Endothelial cell of umbilical vein (primary cell): ENCODE data around the gene CALY. TPM values are rescaled to one million over a fixed set of nuclear protein-coding genes. Genes with fewer than 3 reads are reported as not detected.

Experiments
- BruUV-seq: library from RNA; stranded (reverse); fragments of 400-500 nt; replicated peaks from 2 replicates; lab custom pipeline; 2021; lab: Mats Ljungman, UMichigan
- CTCF ChIA-PET: fragments of 300-600, 350-600 bp; sonication (Branson Sonifier 250); formaldehyde crosslinking; loops from one replicate; lab custom pipeline; 2021; ENCODE audit warnings: antibody characterized with exemption, inconsistent platforms; lab: Charles Lee
- POLR2A ChIA-PET: fragments of 300-600, 350-600 bp; sonication (Branson Sonifier 250); formaldehyde crosslinking; loops from one replicate; lab custom pipeline; 2021; ENCODE audit warnings: antibody characterized with exemption, inconsistent platforms; lab: Charles Lee
- DNase-seq: peaks from one replicate; pipeline ENCODE4 v3.0.0-alpha.2; 2011; ENCODE audit warnings: low read depth, low spot score
- FAIRE-seq: peaks from 2 replicates; lab custom pipeline; 2011; peaks lifted over from hg19 to GRCh38; lab: Jason Lieb, UNC
- H2AFZ ChIP-seq: 2 replicates; pipeline ENCODE4 v1.6.0; 2012; ENCODE audit warnings: low read depth, low read length, control low read depth, inconsistent platforms
- H3K27ac ChIP-seq: 2 replicates; pipeline ENCODE4 v1.5.1; 2011; ENCODE audit warnings: low read depth, mild to moderate bottlenecking, control low read depth, low read length, moderate library complexity; ENCODE audit not compliant: insufficient read depth
- H3K27me3 ChIP-seq, 2 experiments: 2 replicates each; pipeline versions ENCODE4 v1.6.0 to v1.6.1; 2011; ENCODE audit warnings: low read length in 2 of 2, mixed read lengths in 1 of 2; ENCODE audit not compliant: control insufficient read depth in 2 of 2, insufficient read depth in 2 of 2
- H3K36me3 ChIP-seq, 2 experiments: 2 replicates in 1 of 2; 3 replicates in 1 of 2; pipeline ENCODE4 v1.5.1; 2011; ENCODE audit warnings: low read length in 2 of 2, mild to moderate bottlenecking in 1 of 2, moderate library complexity in 1 of 2; ENCODE audit not compliant: control insufficient read depth in 2 of 2, insufficient read depth in 2 of 2; ENCODE audit errors: extremely low read depth in 1 of 2
- H3K4me1 ChIP-seq: 3 replicates; pipeline ENCODE4 v1.5.1; 2011; ENCODE audit warnings: mild to moderate bottlenecking, low read length; ENCODE audit not compliant: control insufficient read depth, insufficient read depth; ENCODE audit errors: extremely low read depth
- H3K4me2 ChIP-seq: 2 replicates; pipeline ENCODE4 v1.6.1; 2011; ENCODE audit warnings: low read length, control low read depth, mixed read lengths; ENCODE audit not compliant: insufficient read depth
- H3K4me3 ChIP-seq, 3 experiments: fragments of 200-600 bp in 1 of 3; sonication (generic), shearing (Covaris generic) in 1 of 3; replicated peaks in 1 of 3; 2 replicates each; pipeline ENCODE4 v1.5.1; 2011 to 2016; ENCODE audit warnings: control low read depth in 3 of 3, low read length in 3 of 3, mild to moderate bottlenecking in 2 of 3, inconsistent platforms in 1 of 3, low read depth in 1 of 3, moderate library complexity in 1 of 3; ENCODE audit not compliant: insufficient read depth in 1 of 3
- H3K79me2 ChIP-seq: 2 replicates; pipeline ENCODE4 v1.6.0; 2012; ENCODE audit warnings: low read length, inconsistent platforms; ENCODE audit not compliant: control insufficient read depth, insufficient read depth
- H3K9ac ChIP-seq: replicated peaks from 2 replicates; pipeline ENCODE3; 2011; ENCODE audit warnings: low read length, control low read depth; ENCODE audit not compliant: insufficient read depth; ENCODE audit errors: extremely low read depth
- H3K9me1 ChIP-seq: replicated peaks from 3 replicates; pipeline ENCODE4 v1.6.0; 2011; ENCODE audit warnings: mild to moderate bottlenecking, low read length; ENCODE audit not compliant: control insufficient read depth, insufficient read depth; ENCODE audit errors: extremely low read depth
- H3K9me3 ChIP-seq: replicated peaks from 2 replicates; pipeline ENCODE4 v1.5.1; 2012; ENCODE audit warnings: low read length, inconsistent platforms; ENCODE audit not compliant: control insufficient read depth, insufficient read depth
- H4K20me1 ChIP-seq: replicated peaks from 2 replicates; pipeline ENCODE3; 2011; ENCODE audit warnings: mild to moderate bottlenecking, low read length; ENCODE audit not compliant: control insufficient read depth, insufficient read depth; ENCODE audit errors: extremely low read depth
- CTCF ChIP-seq, 2 donors: IDR thresholded peaks; 1 replicate in 1 of 2; 2 replicates in 1 of 2; pipeline ENCODE4 v1.5.1; 2011; ENCODE audit warnings: low read length in 2 of 2, mild to moderate bottlenecking in 2 of 2, moderate library complexity in 2 of 2, control low read depth in 1 of 2, inconsistent platforms in 1 of 2, low read depth in 1 of 2; ENCODE audit not compliant: insufficient read depth in 1 of 2; ENCODE audit errors: extremely low read depth in 1 of 2
- EZH2 ChIP-seq: IDR thresholded peaks from 2 replicates; pipeline ENCODE4 v1.6.1; 2012; ENCODE audit warnings: borderline replicate concordance, low read depth, mild to moderate bottlenecking, moderate library complexity, low read length, inconsistent platforms; ENCODE audit not compliant: severe bottlenecking
- MYC ChIP-seq: IDR thresholded peaks from one replicate; pipeline ENCODE4 v1.6.1; 2011; ENCODE audit warnings: mild to moderate bottlenecking, low read depth, low read length
- POLR2A ChIP-seq: IDR thresholded peaks from 2 replicates; pipeline ENCODE4 v1.6.1; 2012; ENCODE audit warnings: low read depth, mild to moderate bottlenecking, control low read depth, low read length
- POLR2AphosphoS5 ChIP-seq: IDR thresholded peaks from 2 replicates; pipeline ENCODE4 v1.6.1; 2012; ENCODE audit warnings: low read depth, mild to moderate bottlenecking, control low read depth, low read length, moderate library complexity; ENCODE audit not compliant: insufficient read depth
- dilution Hi-C: fragments of 300-500 bp; cut with MboI; formaldehyde crosslinking; loops from one replicate; pipeline ENCODE4 v1.15.0; 2019; ENCODE audit warnings: low sequenced_read_pairs; ENCODE audit not compliant: extremely low pct_ligation_motif_present
- intact Hi-C: fragments of 100-400 bp; cut with micrococcal nuclease; formaldehyde crosslinking; loops from one replicate; pipeline ENCODE4 v1.10.0; 2022
- polyA plus RNA-seq, 4 experiments: library from polyadenylated mRNA; depleted of rRNA in 3 of 4; stranded (reverse) in 3 of 4; unstranded in 1 of 4; fragments of >200 nt; gene quantifications; 2 replicates each; pipeline versions ENCODE4 v1.2.1 to v1.2.3, GENCODE V29; 2011 to 2012; ENCODE audit warnings: missing spikeins in 1 of 4
- total RNA-seq: library from RNA; stranded (reverse); gene quantifications from 2 replicates; pipeline ENCODE4 v1.2.3, GENCODE V29; 2021

CALY gene
- total and polyA plus RNA-seq, 2 donors (not counting 3 experiments of a cell fraction or from before 2014, with no cell fraction given) = not detected

DNA sequence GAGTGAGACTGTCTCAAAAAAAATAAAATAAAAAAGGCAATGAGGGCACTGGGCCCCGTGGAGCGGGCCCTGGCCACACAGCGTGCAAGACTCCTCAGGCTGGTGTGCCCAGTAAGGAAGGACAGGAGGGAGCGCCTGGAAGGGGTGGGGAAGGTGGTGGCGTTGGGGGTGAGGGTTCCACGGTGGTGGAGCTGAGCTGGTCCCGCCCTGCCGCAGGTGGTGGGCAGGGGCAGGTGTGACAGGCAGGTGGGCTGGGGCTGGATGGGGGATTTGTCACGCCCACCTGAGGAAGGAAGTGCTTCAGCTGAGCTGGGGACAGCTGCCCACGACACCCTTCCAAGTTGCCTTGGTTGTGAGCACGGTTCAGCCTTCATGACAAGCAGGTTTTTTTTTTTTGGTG, 9.7 kb upstream of the CALY start:
- no peaks in the 10 kb centered on the region for H3K4me1 ChIP-seq
- TF ChIP-seq EZH2 (no peak), POLR2AphosphoS5 (no peak), MYC (no peak)
- H3K27ac ChIP-seq = no peak overlapping the region
- dilution Hi-C loops (no loop called here), intact Hi-C loops (no loop called here)
- H4K20me1 ChIP-seq = no peaks in the 10 kb centered on the region
- no peaks in the 10 kb centered on the region for H3K9me3 ChIP-seq
- H3K36me3 ChIP-seq = no peaks in the 10 kb centered on the region
- ChIA-PET POLR2A (no interaction called here), CTCF (interaction anchor here (2.9 kb wide), 1 partner anchor 17 kb away, joined by 14 read pairs; no protein-coding TSS in a partner anchor)
- no peak overlapping the region for H3K4me2 ChIP-seq
- BruUV-seq = no TSS peak
- DNase-seq = no peak
- no peaks in the 10 kb centered on the region for H3K79me2 ChIP-seq
- no peak overlapping the region for H3K9ac ChIP-seq
- H3K4me3 ChIP-seq = no peak overlapping the region
- H3K9me1 ChIP-seq = no peaks in the 10 kb centered on the region
- no peak overlapping the region for H2AFZ ChIP-seq
- FAIRE-seq = no peak
- no peaks in the 10 kb centered on the region for H3K27me3 ChIP-seq

DNA sequence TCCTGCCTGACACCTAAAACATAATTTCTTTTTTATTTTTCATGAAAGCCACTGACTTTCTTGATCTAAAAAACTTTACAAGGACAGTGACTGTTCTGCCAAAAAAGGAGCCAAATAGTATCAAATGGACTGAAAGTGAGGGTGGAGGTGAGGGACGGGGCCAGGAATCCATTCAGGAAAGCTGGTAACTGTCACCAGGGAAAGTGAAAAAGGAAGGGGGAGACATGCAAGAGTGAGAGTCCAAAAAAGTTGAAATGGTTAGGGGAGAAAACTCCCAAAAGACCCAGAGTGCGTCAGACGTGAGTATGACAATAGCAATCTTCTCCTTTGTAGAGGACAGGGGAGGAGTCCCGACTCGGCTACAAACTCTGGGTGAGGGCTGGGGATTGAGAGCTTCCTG, 7.5 kb upstream of the CALY start:
- DNase-seq = no peak
- dilution Hi-C loops = no loop called here
- no peak for FAIRE-seq
- H3K9ac ChIP-seq = no peak overlapping the region
- no peaks in the 10 kb centered on the region for H4K20me1 ChIP-seq
- intact Hi-C loops = no loop called here
- no peak overlapping the region for H3K4me2 ChIP-seq
- CTCF ChIA-PET = interaction anchor here (1.3 kb wide), 1 partner anchor 9 kb away, joined by 5 read pairs; no protein-coding TSS in a partner anchor
- POLR2A ChIA-PET = no interaction called here
- H2AFZ ChIP-seq = no peak overlapping the region
- TF ChIP-seq POLR2AphosphoS5 = no peak
- TF ChIP-seq POLR2A = no peak
- TF ChIP-seq CTCF (IDR thresholded peaks at IDR 0.05; ENCODE audit: extremely low read depth in 1 of 2, insufficient read depth in 1 of 2, low read depth in 1 of 2, low read length in 2 of 2) = no peak
- no peaks in the 10 kb centered on the region for H3K79me2 ChIP-seq
- no peaks in the 10 kb centered on the region for H3K27me3 ChIP-seq
- no peak overlapping the region for H3K4me3 ChIP-seq
- H3K36me3 ChIP-seq = no peaks in the 10 kb centered on the region
- H3K4me1 ChIP-seq = no peaks in the 10 kb centered on the region
- H3K9me3 ChIP-seq = no peaks in the 10 kb centered on the region
- BruUV-seq = no TSS peak
- no peak overlapping the region for H3K27ac ChIP-seq
- H3K9me1 ChIP-seq = no peaks in the 10 kb centered on the region
